ENCODE measurements around the gene D2HGDH.

D2HGDH gene

GRCh38 chr2:241752253-241752652 lies 17.8 kb downstream of the D2HGDH start:
- Histone ChIP-seq H3K18ac (ENCODE audit: low read length) (peak overlapping the region; percentile 2), H2BK15ac (ENCODE audit: low read length) (no peak overlapping the region), H3K9me3 (replicated peaks in 1 of 2; ENCODE audit: control insufficient read depth in 2 of 2, insufficient read depth in 1 of 2, low read depth in 1 of 2, low read length in 2 of 2) (no peaks in the 10 kb centered on the region), H3K79me1 (ENCODE audit: low read depth, low read length) (peaks cover 10% of the 10 kb centered on the region), H3K4me3 (ENCODE audit: low read length in 2 of 2) (no peak overlapping the region), H3K9ac (ENCODE audit: low read depth, low read length, poor library complexity) (no peak overlapping the region), H2AK5ac (ENCODE audit: low read depth, low read length) (peak overlapping the region; percentile 14), H3K4me2 (ENCODE audit: insufficient read depth, low read length, poor library complexity, severe bottlenecking) (no peak overlapping the region), H2AFZ (ENCODE audit: low read length) (no peak overlapping the region), H3K36me3 (replicated peaks in 1 of 2; ENCODE audit: control insufficient read depth in 2 of 2, insufficient read depth in 2 of 2, low read length in 2 of 2) (peaks cover 20 to 48% of the 10 kb centered on the region in 2 donors), H4K91ac (ENCODE audit: low read depth, low read length, poor library complexity) (no peak overlapping the region), H2BK5ac (ENCODE audit: low read length) (peak overlapping the region; percentile 42), H2BK120ac (ENCODE audit: low read depth, low read length) (no peak overlapping the region), H3K23ac (ENCODE audit: low read depth, low read length, poor library complexity) (peak overlapping the region; percentile 44), H3K27me3 (ENCODE audit: control insufficient read depth in 3 of 3, insufficient read depth in 3 of 3, low read depth in 1 of 3, low read length in 3 of 3) (no peaks in the 10 kb centered on the region), H3K4me1 (ENCODE audit: control insufficient read depth in 2 of 2, insufficient read depth in 1 of 2, low read depth in 1 of 2, low read length in 2 of 2) (peaks cover 0 to 2% of the 10 kb centered on the region in 2 donors), H4K8ac (ENCODE audit: low read depth, low read length) (no peak overlapping the region), H2BK12ac (ENCODE audit: low read length) (peak overlapping the region; percentile 73), H3K27ac (replicated peaks; ENCODE audit: low read length) (no peak overlapping the region), H3K4ac (ENCODE audit: low read length) (no peak overlapping the region), H3K14ac (ENCODE audit: low read length) (no peak overlapping the region)
- WGBS, 2 donors (ENCODE audit: extremely low coverage in 2 of 2, insufficient read length in 2 of 2, insufficient replicate concordance in 1 of 2): no CpG with 5 or more reads among the region's 14 CpGs
- no peak for DNase-seq (ENCODE audit: low spot score)

GRCh38 chr2:241752689-241753276 lies 18.4 kb downstream of the D2HGDH start:
- H2BK15ac ChIP-seq (ENCODE audit: low read length): no peak overlapping the region
- peak overlapping the region; percentile 14 for H2AK5ac ChIP-seq (ENCODE audit: low read depth, low read length)
- H3K4me2 ChIP-seq (ENCODE audit: insufficient read depth, low read length, poor library complexity, severe bottlenecking): no peak overlapping the region
- no peak overlapping the region for H3K27ac ChIP-seq (replicated peaks; ENCODE audit: low read length)
- peak overlapping the region; percentile 73 for H2BK12ac ChIP-seq (ENCODE audit: low read length)
- no CpG with 5 or more reads among the region's 21 CpGs for WGBS, 2 donors (ENCODE audit: extremely low coverage in 2 of 2, insufficient read length in 2 of 2, insufficient replicate concordance in 1 of 2)
- H3K9me3 ChIP-seq (replicated peaks in 1 of 2; ENCODE audit: control insufficient read depth in 2 of 2, insufficient read depth in 1 of 2, low read depth in 1 of 2, low read length in 2 of 2): no peaks in the 10 kb centered on the region
- H3K27me3 ChIP-seq (ENCODE audit: control insufficient read depth in 3 of 3, insufficient read depth in 3 of 3, low read depth in 1 of 3, low read length in 3 of 3): no peaks in the 10 kb centered on the region
- H3K9ac ChIP-seq (ENCODE audit: low read depth, low read length, poor library complexity): no peak overlapping the region
- H3K4ac ChIP-seq (ENCODE audit: low read length): no peak overlapping the region
- peaks cover 0 to 2% of the 10 kb centered on the region in 2 donors for H3K4me1 ChIP-seq (ENCODE audit: control insufficient read depth in 2 of 2, insufficient read depth in 1 of 2, low read depth in 1 of 2, low read length in 2 of 2)
- no peak overlapping the region for H4K91ac ChIP-seq (ENCODE audit: low read depth, low read length, poor library complexity)
- no peak for DNase-seq (ENCODE audit: low spot score)
- H3K4me3 ChIP-seq (ENCODE audit: low read length in 2 of 2): no peak overlapping the region
- H2AFZ ChIP-seq (ENCODE audit: low read length): no peak overlapping the region
- peak overlapping the region; percentile 42 for H2BK5ac ChIP-seq (ENCODE audit: low read length)
- no peak overlapping the region for H2BK120ac ChIP-seq (ENCODE audit: low read depth, low read length)
- H3K36me3 ChIP-seq (replicated peaks in 1 of 2; ENCODE audit: control insufficient read depth in 2 of 2, insufficient read depth in 2 of 2, low read length in 2 of 2): peaks cover 20 to 47% of the 10 kb centered on the region in 2 donors
- H3K18ac ChIP-seq (ENCODE audit: low read length): peak overlapping the region; percentile 2
- no peak overlapping the region for H4K8ac ChIP-seq (ENCODE audit: low read depth, low read length)
- no peak overlapping the region for H3K14ac ChIP-seq (ENCODE audit: low read length)
- H3K79me1 ChIP-seq (ENCODE audit: low read depth, low read length): peaks cover 10% of the 10 kb centered on the region
- no peak overlapping the region for H3K23ac ChIP-seq (ENCODE audit: low read depth, low read length, poor library complexity)

- WGBS, 2 donors (ENCODE audit: extremely low coverage in 2 of 2, insufficient read length in 2 of 2, insufficient replicate concordance in 1 of 2): no CpG with 5 or more reads among the region's 17 CpGs
- peak overlapping the region; percentile 5 for H2BK15ac ChIP-seq (ENCODE audit: low read length)
- H3K4ac ChIP-seq (ENCODE audit: low read length): peak overlapping the region; percentile 37
- H3K4me3 ChIP-seq (ENCODE audit: low read length in 2 of 2): no peak overlapping the region
- no peaks in the 10 kb centered on the region for H3K27me3 ChIP-seq (ENCODE audit: control insufficient read depth in 3 of 3, insufficient read depth in 3 of 3, low read depth in 1 of 3, low read length in 3 of 3)
- H3K9ac ChIP-seq (ENCODE audit: low read depth, low read length, poor library complexity): no peak overlapping the region
- no peak overlapping the region for H2AFZ ChIP-seq (ENCODE audit: low read length)
- no peak overlapping the region for H3K14ac ChIP-seq (ENCODE audit: low read length)
- peaks cover 0 to 2% of the 10 kb centered on the region in 2 donors for H3K4me1 ChIP-seq (ENCODE audit: control insufficient read depth in 2 of 2, insufficient read depth in 1 of 2, low read depth in 1 of 2, low read length in 2 of 2)
- H2AK5ac ChIP-seq (ENCODE audit: low read depth, low read length): peak overlapping the region; percentile 96
- H3K18ac ChIP-seq (ENCODE audit: low read length): peak overlapping the region; percentile 48
- peak overlapping the region; percentile 41 for H2BK12ac ChIP-seq (ENCODE audit: low read length)
- no peak overlapping the region for H3K27ac ChIP-seq (replicated peaks; ENCODE audit: low read length)
- H3K4me2 ChIP-seq (ENCODE audit: insufficient read depth, low read length, poor library complexity, severe bottlenecking): no peak overlapping the region
- peak overlapping the region; percentile 2 for H2BK120ac ChIP-seq (ENCODE audit: low read depth, low read length)
- H4K8ac ChIP-seq (ENCODE audit: low read depth, low read length): no peak overlapping the region
- DNase-seq (ENCODE audit: low spot score): no peak
- H4K91ac ChIP-seq (ENCODE audit: low read depth, low read length, poor library complexity): peak overlapping the region; percentile 85
- H3K79me1 ChIP-seq (ENCODE audit: low read depth, low read length): peaks cover 10% of the 10 kb centered on the region
- no peaks in the 10 kb centered on the region for H3K9me3 ChIP-seq (replicated peaks in 1 of 2; ENCODE audit: control insufficient read depth in 2 of 2, insufficient read depth in 1 of 2, low read depth in 1 of 2, low read length in 2 of 2)
- peaks cover 22 to 45% of the 10 kb centered on the region in 2 donors for H3K36me3 ChIP-seq (replicated peaks in 1 of 2; ENCODE audit: control insufficient read depth in 2 of 2, insufficient read depth in 2 of 2, low read length in 2 of 2)
- peak overlapping the region; percentile 54 for H2BK5ac ChIP-seq (ENCODE audit: low read length)
- no peak overlapping the region for H3K23ac ChIP-seq (ENCODE audit: low read depth, low read length, poor library complexity)
Measured at GRCh38 chr2:241753493-241753892, 19.1 kb downstream of the D2HGDH start.

- Histone ChIP-seq H3K4me1 (ENCODE audit: control insufficient read depth in 2 of 2, insufficient read depth in 1 of 2, low read depth in 1 of 2, low read length in 2 of 2) (peaks cover 0 to 2% of the 10 kb centered on the region in 2 donors), H3K27ac (replicated peaks; ENCODE audit: low read length) (no peak overlapping the region), H3K27me3 (ENCODE audit: control insufficient read depth in 3 of 3, insufficient read depth in 3 of 3, low read depth in 1 of 3, low read length in 3 of 3) (no peaks in the 10 kb centered on the region), H3K4ac (ENCODE audit: low read length) (no peak overlapping the region), H3K9ac (ENCODE audit: low read depth, low read length, poor library complexity) (no peak overlapping the region), H2BK5ac (ENCODE audit: low read length) (peak overlapping the region; percentile 54), H3K79me1 (ENCODE audit: low read depth, low read length) (peaks cover 10% of the 10 kb centered on the region), H3K4me2 (ENCODE audit: insufficient read depth, low read length, poor library complexity, severe bottlenecking) (no peak overlapping the region), H2BK15ac (ENCODE audit: low read length) (peak overlapping the region; percentile 5), H3K18ac (ENCODE audit: low read length) (no peak overlapping the region), H4K91ac (ENCODE audit: low read depth, low read length, poor library complexity) (no peak overlapping the region), H3K4me3 (ENCODE audit: low read length in 2 of 2) (no peak overlapping the region), H2AK5ac (ENCODE audit: low read depth, low read length) (peak overlapping the region; percentile 70), H4K8ac (ENCODE audit: low read depth, low read length) (no peak overlapping the region), H2BK12ac (ENCODE audit: low read length) (no peak overlapping the region), H3K36me3 (replicated peaks in 1 of 2; ENCODE audit: control insufficient read depth in 2 of 2, insufficient read depth in 2 of 2, low read length in 2 of 2) (peaks cover 20 to 40% of the 10 kb centered on the region in 2 donors), H2AFZ (ENCODE audit: low read length) (no peak overlapping the region), H2BK120ac (ENCODE audit: low read depth, low read length) (peak overlapping the region; percentile 2), H3K9me3 (replicated peaks in 1 of 2; ENCODE audit: control insufficient read depth in 2 of 2, insufficient read depth in 1 of 2, low read depth in 1 of 2, low read length in 2 of 2) (no peaks in the 10 kb centered on the region), H3K14ac (ENCODE audit: low read length) (peak overlapping the region; percentile 3), H3K23ac (ENCODE audit: low read depth, low read length, poor library complexity) (no peak overlapping the region)
- no CpG with 5 or more reads among the region's 20 CpGs for WGBS, 2 donors (ENCODE audit: extremely low coverage in 2 of 2, insufficient read length in 2 of 2, insufficient replicate concordance in 1 of 2)
- no peak for DNase-seq (ENCODE audit: low spot score)
Measured at GRCh38 chr2:241754042-241754441, 19.6 kb downstream of the D2HGDH start.

Data from neuronal stem cell (in vitro differentiated cells).